Effector memory CD8-positive, alpha-beta T cell (primary cell): ENCODE measurements around the gene AP4E1.
A peak's percentile ranks its signal among the peaks of the same experiment; 100 is the strongest.

ENCODE experiments used
- ATAC-seq: fragments of 150-1000 bp; cut with Tn5 transposase; replicated peaks from 2 replicates; pipeline ENCODE4 v1.10.0; 2021; ENCODE audit warnings: mild to moderate bottlenecking, moderate library complexity
- DNase-seq, 3 experiments: peaks; one replicate each; pipeline ENCODE4 v3.0.0; 2021
- H3K27ac Mint-ChIP-seq, 2 donors: one replicate each; pipeline ENCODE4 v1.8.0; 2022; ENCODE audit warnings: mild to moderate bottlenecking in 2 of 2, mixed read lengths in 2 of 2, moderate library complexity in 2 of 2
- H3K27me3 Mint-ChIP-seq, 2 donors: one replicate each; pipeline ENCODE4 v1.8.0; 2022; ENCODE audit warnings: mixed read lengths in 2 of 2
- H3K36me3 Mint-ChIP-seq: one replicate; pipeline ENCODE4 v1.8.0; 2022; ENCODE audit warnings: mild to moderate bottlenecking, moderate library complexity, mixed read lengths; ENCODE audit not compliant: insufficient read depth
- H3K4me1 Mint-ChIP-seq, 2 donors: one replicate each; pipeline ENCODE4 v1.8.0; 2022; ENCODE audit warnings: low read depth in 2 of 2, mixed read lengths in 2 of 2
- H3K4me3 Mint-ChIP-seq, 2 donors: one replicate each; pipeline ENCODE4 v1.8.0; 2022; ENCODE audit warnings: mild to moderate bottlenecking in 2 of 2, mixed read lengths in 2 of 2, moderate library complexity in 2 of 2
- H3K9me3 Mint-ChIP-seq, 2 donors: one replicate each; pipeline ENCODE4 v1.8.0; 2022; ENCODE audit warnings: mixed read lengths in 2 of 2

Gene AP4E1

GRCh38 chr15:50977162-50977561, 68.7 kb downstream of the AP4E1 start:
- Mint-ChIP-seq H3K27me3 (no peaks in the 10 kb centered on the region), H3K36me3 (peaks cover 24% of the 10 kb centered on the region)
- no peak for ATAC-seq

GRCh38 chr15:50978580-50978979, 70.1 kb downstream of the AP4E1 start:
- peak overlapping the region in 1 of 2 donors; percentile 59 for H3K27ac Mint-ChIP-seq
- no peaks in the 10 kb centered on the region for H3K27me3 Mint-ChIP-seq
- H3K4me3 Mint-ChIP-seq = no peak overlapping the region
- DNase-seq = no peak
- ATAC-seq = no peak
- peaks cover 18% of the 10 kb centered on the region for H3K36me3 Mint-ChIP-seq
- H3K9me3 Mint-ChIP-seq = no peaks in the 10 kb centered on the region
- H3K4me1 Mint-ChIP-seq = peaks cover 0 to 15% of the 10 kb centered on the region in 2 donors

More at GRCh38 chr15:50977162-50977561, 68.7 kb downstream of the AP4E1 start:
- Mint-ChIP-seq H3K27ac (no peak overlapping the region), H3K4me1 (peaks cover 0 to 15% of the 10 kb centered on the region in 2 donors), H3K4me3 (no peak overlapping the region), H3K9me3 (no peaks in the 10 kb centered on the region)
- no peak for DNase-seq

- ATAC-seq = no peak
- Mint-ChIP-seq H3K4me3 (no peak overlapping the region), H3K4me1 (peaks cover 0 to 15% of the 10 kb centered on the region in 2 donors), H3K27me3 (no peaks in the 10 kb centered on the region), H3K27ac (peak overlapping the region; percentile 59 to 81), H3K9me3 (no peaks in the 10 kb centered on the region), H3K36me3 (peaks cover 16% of the 10 kb centered on the region)
- no peak for DNase-seq
Measured at GRCh38 chr15:50979041-50979440, 70.6 kb downstream of the AP4E1 start.

- no peaks in the 10 kb centered on the region for H3K9me3 Mint-ChIP-seq
- H3K4me3 Mint-ChIP-seq = no peak overlapping the region
- DNase-seq = no peak
- no peak for ATAC-seq
- peak overlapping the region in 1 of 2 donors; percentile 26 for H3K27ac Mint-ChIP-seq
- no peaks in the 10 kb centered on the region for H3K27me3 Mint-ChIP-seq
- H3K36me3 Mint-ChIP-seq = peaks cover 45% of the 10 kb centered on the region
- no peaks in the 10 kb centered on the region for H3K4me1 Mint-ChIP-seq
Measured at GRCh38 chr15:50993598-50993997, 85.1 kb downstream of the AP4E1 start.

- H3K9me3 Mint-ChIP-seq = no peaks in the 10 kb centered on the region
Measured at GRCh38 chr15:50996641-50997040, 88.2 kb downstream of the AP4E1 start.

GRCh38 chr15:50997371-50998051, 89.0 kb downstream of the AP4E1 start:
- peaks cover 59% of the 10 kb centered on the region for H3K36me3 Mint-ChIP-seq
- H3K27ac Mint-ChIP-seq = peak overlapping the region in 1 of 2 donors; percentile 29
- no peak overlapping the region for H3K4me3 Mint-ChIP-seq
- ATAC-seq (no peak), DNase-seq (no peak)
- no peaks in the 10 kb centered on the region for H3K4me1 Mint-ChIP-seq
- H3K9me3 Mint-ChIP-seq = no peaks in the 10 kb centered on the region
- no peaks in the 10 kb centered on the region for H3K27me3 Mint-ChIP-seq

More at GRCh38 chr15:50996641-50997040, 88.2 kb downstream of the AP4E1 start:
- Mint-ChIP-seq H3K36me3 (peaks cover 54% of the 10 kb centered on the region), H3K4me1 (no peaks in the 10 kb centered on the region), H3K27me3 (no peaks in the 10 kb centered on the region), H3K4me3 (no peak overlapping the region), H3K27ac (no peak overlapping the region)
- DNase-seq (no peak), ATAC-seq (no peak)

- H3K36me3 Mint-ChIP-seq = peaks cover 23% of the 10 kb centered on the region
- no peaks in the 10 kb centered on the region for H3K27me3 Mint-ChIP-seq
- no peak overlapping the region for H3K27ac Mint-ChIP-seq
- no peak for DNase-seq
- peaks cover 0 to 2% of the 10 kb centered on the region in 2 donors for H3K9me3 Mint-ChIP-seq
- H3K4me1 Mint-ChIP-seq = no peaks in the 10 kb centered on the region
- ATAC-seq = no peak
- H3K4me3 Mint-ChIP-seq = no peak overlapping the region
Measured at GRCh38 chr15:51004103-51004551, 95.6 kb downstream of the AP4E1 start.

GRCh38 chr15:51006336-51006985, 98.0 kb downstream of the AP4E1 start:
- ATAC-seq (no peak), DNase-seq (no peak)
- Mint-ChIP-seq H3K27me3 (no peaks in the 10 kb centered on the region), H3K27ac (no peak overlapping the region), H3K9me3 (peaks cover 0 to 2% of the 10 kb centered on the region in 2 donors), H3K36me3 (peaks cover 14% of the 10 kb centered on the region), H3K4me1 (no peaks in the 10 kb centered on the region), H3K4me3 (no peak overlapping the region)

- Mint-ChIP-seq H3K36me3 (peaks cover 7% of the 10 kb centered on the region), H3K27me3 (no peaks in the 10 kb centered on the region), H3K9me3 (peaks cover 0 to 2% of the 10 kb centered on the region in 2 donors), H3K4me3 (no peak overlapping the region), H3K4me1 (no peaks in the 10 kb centered on the region), H3K27ac (no peak overlapping the region)
- DNase-seq (no peak), ATAC-seq (no peak)
Measured at GRCh38 chr15:51007131-51007666, 98.7 kb downstream of the AP4E1 start.

- H3K9me3 Mint-ChIP-seq = peaks cover 0 to 2% of the 10 kb centered on the region in 2 donors
- H3K27ac Mint-ChIP-seq = no peak overlapping the region
- no peaks in the 10 kb centered on the region for H3K27me3 Mint-ChIP-seq
- no peak overlapping the region for H3K4me3 Mint-ChIP-seq
- no peak for ATAC-seq
- no peak for DNase-seq
- H3K4me1 Mint-ChIP-seq = no peaks in the 10 kb centered on the region
- peaks cover 3% of the 10 kb centered on the region for H3K36me3 Mint-ChIP-seq
Measured at GRCh38 chr15:51011212-51011611, 102.7 kb downstream of the AP4E1 start.

GRCh38 chr15:51016615-51017014, 108.1 kb downstream of the AP4E1 start:
- Mint-ChIP-seq H3K36me3 (no peaks in the 10 kb centered on the region), H3K27ac (no peak overlapping the region), H3K4me1 (no peaks in the 10 kb centered on the region), H3K27me3 (no peaks in the 10 kb centered on the region), H3K4me3 (no peak overlapping the region), H3K9me3 (peaks cover 0 to 7% of the 10 kb centered on the region in 2 donors)
- DNase-seq = no peak
- ATAC-seq = no peak

GRCh38 chr15:51022206-51022605, 113.7 kb downstream of the AP4E1 start:
- Mint-ChIP-seq H3K4me1 (no peaks in the 10 kb centered on the region), H3K36me3 (no peaks in the 10 kb centered on the region), H3K27me3 (no peaks in the 10 kb centered on the region)

GRCh38 chr15:51023499-51023898, 115.0 kb downstream of the AP4E1 start:
- H3K36me3 Mint-ChIP-seq = no peaks in the 10 kb centered on the region
- H3K9me3 Mint-ChIP-seq = peaks cover 0 to 7% of the 10 kb centered on the region in 2 donors
- DNase-seq = no peak

More at GRCh38 chr15:51022206-51022605, 113.7 kb downstream of the AP4E1 start:
- ATAC-seq = no peak
- Mint-ChIP-seq H3K9me3 (peaks cover 0 to 7% of the 10 kb centered on the region in 2 donors), H3K27ac (no peak overlapping the region), H3K4me3 (no peak overlapping the region)
- no peak for DNase-seq

More at GRCh38 chr15:51023499-51023898, 115.0 kb downstream of the AP4E1 start:
- Mint-ChIP-seq H3K27me3 (no peaks in the 10 kb centered on the region), H3K4me1 (no peaks in the 10 kb centered on the region), H3K4me3 (no peak overlapping the region), H3K27ac (no peak overlapping the region)
- ATAC-seq = no peak
